ENCODE data around the gene DEGS2. TPM values are rescaled to one million over a fixed set of nuclear protein-coding genes. Genes with fewer than 3 reads are reported as not detected.
"Not testable (repeated sequence)": the region's sequence is repeated elsewhere in the genome, so short reads cannot be mapped to it uniquely, and the experiment has no call there.

The DEGS2 gene
- polyA plus RNA-seq (2012; ENCODE audit: insufficient read depth, insufficient read length, low read depth), result 0.32 TPM

GRCh38 chr14:100159094-100159864, at the start of gene DEGS2:
Gene DEGS2 (minus strand): TSS chr14:100159645. CDS start chr14:100159587, 58 bp downstream.
- peaks cover 6% of the 10 kb centered on the region for H3K4me1 ChIP-seq
- no peak for TF ChIP-seq CTCF (IDR thresholded peaks at IDR 0.05; ENCODE audit: low read depth, low read length)
- DNase-seq, result no peak
- H3K27me3 ChIP-seq, result peaks cover 30% of the 10 kb centered on the region
- peaks cover 11% of the 10 kb centered on the region for H3K9me3 ChIP-seq
- no peaks in the 10 kb centered on the region for H3K36me3 ChIP-seq
- peak within 1 kb of the TSS; percentile 37 for H3K4me3 ChIP-seq (ENCODE audit: low read depth, low read length)

GRCh38 chr14:100208136-100208535, 48.7 kb upstream of the DEGS2 start:
- H3K9me3 ChIP-seq; H3K36me3 ChIP-seq; H3K4me3 ChIP-seq (ENCODE audit: low read depth, low read length); DNase-seq; H3K27me3 ChIP-seq; H3K4me1 ChIP-seq: not testable (repeated sequence)

- not testable (repeated sequence) for H3K4me3 ChIP-seq (ENCODE audit: low read depth, low read length); H3K27me3 ChIP-seq; DNase-seq; H3K9me3 ChIP-seq; H3K4me1 ChIP-seq; H3K36me3 ChIP-seq
These were observed 48.1 kb upstream of the DEGS2 start for GRCh38 chr14:100207588-100207987.

GRCh38 chr14:100204835-100205167, 45.4 kb upstream of the DEGS2 start:
- H3K36me3 ChIP-seq; H3K9me3 ChIP-seq; H3K27me3 ChIP-seq; H3K4me1 ChIP-seq; DNase-seq; H3K4me3 ChIP-seq (ENCODE audit: low read depth, low read length): not testable (repeated sequence)

GRCh38 chr14:100203962-100204834, 44.8 kb upstream of the DEGS2 start:
- no peak for DNase-seq
- H3K27me3 ChIP-seq, result no peaks in the 10 kb centered on the region
- no peak for TF ChIP-seq CTCF (IDR thresholded peaks at IDR 0.05; ENCODE audit: low read depth, low read length)
- no peak overlapping the region for H3K4me3 ChIP-seq (ENCODE audit: low read depth, low read length)
- H3K9me3 ChIP-seq, result no peaks in the 10 kb centered on the region
- no peaks in the 10 kb centered on the region for H3K36me3 ChIP-seq
- H3K4me1 ChIP-seq, result no peaks in the 10 kb centered on the region; the same call in 1 of the 2 replicates

- no peak for TF ChIP-seq CTCF (IDR thresholded peaks at IDR 0.05; ENCODE audit: low read depth, low read length)
- Histone ChIP-seq H3K4me1 (no peaks in the 10 kb centered on the region; the same call in 1 of the 2 replicates), H3K36me3 (no peaks in the 10 kb centered on the region), H3K27me3 (no peaks in the 10 kb centered on the region), H3K9me3 (no peaks in the 10 kb centered on the region), H3K4me3 (ENCODE audit: low read depth, low read length) (no peak overlapping the region)
- DNase-seq, result no peak
These were observed 43.7 kb upstream of the DEGS2 start for GRCh38 chr14:100203146-100203545.

GRCh38 chr14:100202712-100203111, 43.3 kb upstream of the DEGS2 start:
- Histone ChIP-seq H3K9me3 (no peaks in the 10 kb centered on the region), H3K36me3 (no peaks in the 10 kb centered on the region), H3K4me3 (ENCODE audit: low read depth, low read length) (no peak overlapping the region), H3K27me3 (no peaks in the 10 kb centered on the region), H3K4me1 (no peaks in the 10 kb centered on the region; the same call in 1 of the 2 replicates)
- DNase-seq, result no peak
- TF ChIP-seq CTCF (IDR thresholded peaks at IDR 0.05; ENCODE audit: low read depth, low read length), result no peak

Data from BE2C (cell line).